NCI-H1930 (cell line): ENCODE data around the gene CEACAM19.
"Not testable (repeated sequence)": the region's sequence is repeated elsewhere in the genome, so short reads cannot be mapped to it uniquely, and the experiment has no call there.

Experiments
- DNase-seq, 2 experiments: peaks; one replicate each; lab custom pipeline; 2025; lab: John Stamatoyannopoulos, UW

The CEACAM19 gene

DNA sequence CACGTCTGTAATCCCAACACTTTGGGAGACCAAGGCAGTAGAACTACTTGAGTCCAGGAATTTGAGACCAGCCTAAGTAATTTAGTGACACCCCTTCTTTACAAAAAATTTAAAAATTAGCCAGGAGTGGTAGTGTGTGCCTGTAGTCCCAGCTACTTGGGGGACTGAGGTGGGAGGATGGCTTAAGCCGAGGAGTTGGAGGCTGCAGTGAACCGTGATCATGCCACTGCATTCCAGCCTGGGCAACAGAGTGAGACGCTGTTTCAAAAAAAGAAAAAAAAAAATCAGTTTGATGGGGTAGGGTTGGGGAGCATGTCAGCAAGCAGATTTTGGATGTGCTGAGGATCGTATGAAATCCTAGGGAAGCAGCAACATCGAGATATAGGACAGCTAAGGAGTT lies 4.2 kb downstream of the CEACAM19 start:
- DNase-seq: no peak

DNA sequence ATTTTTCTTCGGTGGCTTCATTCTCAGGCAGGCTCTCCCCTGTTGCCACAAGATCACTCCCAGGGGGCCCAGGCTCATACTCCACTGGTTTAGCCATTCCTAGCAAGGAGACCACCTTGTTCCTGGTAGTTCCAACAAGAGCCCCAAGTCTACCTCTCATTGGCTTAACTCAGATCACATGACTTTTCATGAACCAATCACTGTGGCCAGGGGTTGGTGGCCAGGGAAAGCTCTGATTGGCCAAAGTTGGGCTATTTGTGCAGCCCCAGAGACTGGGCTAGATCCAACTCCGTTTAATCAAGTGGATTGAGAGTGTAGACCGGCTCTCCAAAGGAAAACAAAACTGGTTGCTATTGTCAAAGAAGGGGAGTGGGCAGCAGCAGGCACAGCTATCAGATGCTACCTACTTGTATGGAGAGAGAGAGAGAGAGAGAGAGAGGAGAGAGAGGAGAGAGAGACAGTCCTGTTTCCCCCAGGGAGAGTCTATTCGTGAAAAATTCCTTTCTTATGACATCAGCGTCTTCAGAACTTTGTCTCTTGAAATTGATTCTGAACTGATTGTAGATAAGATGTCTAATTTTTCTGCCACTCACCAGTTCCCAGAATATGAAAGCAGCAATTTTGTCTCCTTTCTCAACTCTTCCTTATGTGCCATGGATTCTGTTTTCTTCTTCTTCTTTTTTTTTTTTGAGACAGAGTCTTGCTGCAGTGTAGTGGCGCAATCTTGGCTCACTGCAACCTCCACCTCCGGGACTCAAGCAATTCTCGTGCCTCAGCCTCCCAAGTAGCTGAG lies 5.9 kb downstream of the CEACAM19 start:
- no peak for DNase-seq

DNA sequence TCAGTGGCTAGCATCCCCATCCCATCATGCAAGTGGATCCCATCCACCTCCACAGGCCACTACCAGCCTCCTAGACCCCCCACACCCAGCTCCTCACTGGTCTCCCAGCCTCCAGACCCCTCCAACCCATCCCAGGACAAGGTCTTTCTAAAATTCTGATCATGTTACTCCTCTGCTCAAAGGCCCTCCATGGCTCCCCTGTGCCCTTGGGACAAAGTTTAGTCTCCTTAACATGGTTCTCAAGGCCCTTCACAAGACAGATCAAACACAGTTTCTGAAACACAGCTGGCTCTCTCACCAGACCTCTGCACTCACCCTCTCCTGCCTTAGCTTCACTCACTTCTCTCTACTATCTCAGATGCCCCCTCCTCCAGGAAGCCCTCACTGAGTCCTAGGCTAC lies 9.3 kb downstream of the CEACAM19 start:
- no peak for DNase-seq

DNA sequence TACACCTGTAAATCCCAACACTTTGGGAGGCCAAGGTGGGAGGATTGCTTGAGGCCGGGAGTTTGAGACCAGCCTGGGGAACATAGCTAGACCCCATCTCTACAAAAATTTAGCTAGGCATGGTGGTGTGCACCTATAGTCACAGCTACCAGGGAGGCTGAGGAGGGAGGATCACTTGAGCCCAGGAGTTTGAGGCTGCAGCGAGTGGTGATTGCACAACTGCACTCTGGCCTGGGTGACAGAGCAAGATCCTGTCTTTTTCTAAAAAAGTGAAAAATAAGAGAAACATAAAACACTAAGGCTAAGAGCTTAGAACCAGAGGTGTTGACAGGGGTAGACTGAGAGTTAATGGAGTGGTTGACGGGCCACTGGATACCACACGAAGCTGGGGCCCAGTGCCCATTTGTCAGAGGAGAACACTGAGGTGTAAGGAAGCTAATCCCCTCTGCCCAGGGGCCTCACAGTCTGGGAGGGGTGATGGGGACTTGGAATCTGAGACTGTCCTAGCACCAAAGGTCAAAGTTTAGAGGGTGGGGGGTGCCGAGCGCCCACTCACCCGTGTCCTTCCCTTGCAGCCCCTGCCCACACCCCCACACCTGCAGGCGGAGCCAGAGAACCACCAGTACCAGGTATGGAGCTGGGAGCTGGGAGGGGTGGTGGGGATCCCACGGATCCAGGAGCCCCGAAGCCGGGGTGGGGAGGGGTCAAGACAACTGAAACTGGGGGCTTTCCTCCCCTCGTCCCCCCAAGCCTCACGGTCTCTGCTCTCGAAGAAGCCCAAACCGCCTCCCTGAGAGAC lies 10.9 kb downstream of the CEACAM19 start:
- no peak for DNase-seq

DNA sequence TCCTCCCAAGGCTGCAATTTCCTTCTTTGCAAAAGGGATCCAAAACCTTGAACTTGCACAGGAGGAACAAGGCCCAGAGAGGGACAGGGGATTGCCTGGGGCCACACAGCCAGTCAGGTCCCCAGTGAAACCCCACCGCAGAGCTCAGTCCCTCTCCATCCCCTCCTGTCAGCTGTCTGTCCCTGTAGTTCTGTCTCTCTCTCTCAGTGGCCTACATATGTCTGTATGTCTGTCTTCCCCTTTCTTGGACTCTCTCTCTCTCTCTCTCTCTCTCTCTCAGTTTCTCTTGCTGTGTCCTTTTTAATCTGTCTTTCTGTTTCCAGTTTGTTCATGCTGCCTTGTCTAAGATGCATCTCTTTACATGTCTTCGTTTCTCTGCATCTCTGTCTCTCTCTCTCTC lies 11.5 kb downstream of the CEACAM19 start:
- no peak for DNase-seq

DNA sequence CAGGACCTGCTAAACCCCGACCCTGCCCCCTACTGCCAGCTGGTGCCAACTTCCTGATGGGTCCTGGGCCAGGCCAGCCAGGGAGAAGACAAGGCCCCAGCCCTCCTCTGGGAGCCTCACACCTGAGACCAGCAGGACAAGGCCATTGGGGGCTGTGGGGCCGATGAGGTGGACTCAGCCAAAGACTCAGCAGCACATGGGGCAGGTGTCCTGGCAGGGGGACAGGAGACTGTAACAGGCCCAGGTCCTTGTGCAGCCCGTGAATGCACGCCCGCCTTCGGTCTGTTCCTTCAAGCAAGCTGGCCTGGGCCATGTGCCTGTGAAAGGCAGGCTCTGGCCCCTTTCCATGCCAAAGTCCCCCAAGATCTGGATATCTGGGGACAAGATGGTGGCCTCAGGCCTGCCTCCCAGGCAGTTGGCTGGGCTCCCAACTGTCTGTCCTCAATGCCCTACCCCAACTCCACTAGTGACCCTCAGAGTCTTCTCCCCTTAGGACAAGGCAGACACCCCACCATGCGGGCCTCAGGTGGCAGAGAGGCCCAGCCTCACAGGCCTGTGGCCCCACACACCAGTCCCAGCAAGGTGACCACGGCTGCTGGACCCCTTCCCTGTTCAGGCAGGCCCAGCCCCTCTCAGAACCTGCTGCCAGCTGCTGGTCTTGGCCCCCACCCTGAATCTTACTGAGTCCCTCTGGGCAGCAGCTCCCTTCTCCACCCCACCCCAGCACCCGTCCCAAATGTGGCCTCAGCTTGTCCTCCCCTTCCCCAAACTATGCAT lies 12.3 kb downstream of the CEACAM19 start:
- DNase-seq: no peak

DNA sequence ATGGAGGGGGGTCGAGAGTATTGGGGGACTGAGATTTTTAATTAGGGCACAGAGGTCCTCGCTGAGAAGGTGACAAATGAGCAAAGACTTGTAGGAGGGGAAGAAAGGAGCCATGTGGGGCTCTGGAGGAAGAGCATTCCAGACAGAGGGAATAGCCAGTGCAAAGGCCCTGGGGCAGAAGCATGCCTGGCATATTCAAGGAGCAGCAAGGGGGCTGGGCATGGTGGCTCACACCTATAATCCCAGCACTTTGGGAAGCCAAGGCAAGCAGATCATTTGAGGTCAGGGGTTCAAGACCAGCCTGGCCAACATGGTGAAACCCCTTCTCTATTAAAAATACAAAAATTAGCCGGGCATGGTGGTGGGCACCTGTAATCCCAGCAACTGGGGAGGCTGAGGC lies 13.1 kb downstream of the CEACAM19 start:
- DNase-seq: not testable (repeated sequence)

DNA sequence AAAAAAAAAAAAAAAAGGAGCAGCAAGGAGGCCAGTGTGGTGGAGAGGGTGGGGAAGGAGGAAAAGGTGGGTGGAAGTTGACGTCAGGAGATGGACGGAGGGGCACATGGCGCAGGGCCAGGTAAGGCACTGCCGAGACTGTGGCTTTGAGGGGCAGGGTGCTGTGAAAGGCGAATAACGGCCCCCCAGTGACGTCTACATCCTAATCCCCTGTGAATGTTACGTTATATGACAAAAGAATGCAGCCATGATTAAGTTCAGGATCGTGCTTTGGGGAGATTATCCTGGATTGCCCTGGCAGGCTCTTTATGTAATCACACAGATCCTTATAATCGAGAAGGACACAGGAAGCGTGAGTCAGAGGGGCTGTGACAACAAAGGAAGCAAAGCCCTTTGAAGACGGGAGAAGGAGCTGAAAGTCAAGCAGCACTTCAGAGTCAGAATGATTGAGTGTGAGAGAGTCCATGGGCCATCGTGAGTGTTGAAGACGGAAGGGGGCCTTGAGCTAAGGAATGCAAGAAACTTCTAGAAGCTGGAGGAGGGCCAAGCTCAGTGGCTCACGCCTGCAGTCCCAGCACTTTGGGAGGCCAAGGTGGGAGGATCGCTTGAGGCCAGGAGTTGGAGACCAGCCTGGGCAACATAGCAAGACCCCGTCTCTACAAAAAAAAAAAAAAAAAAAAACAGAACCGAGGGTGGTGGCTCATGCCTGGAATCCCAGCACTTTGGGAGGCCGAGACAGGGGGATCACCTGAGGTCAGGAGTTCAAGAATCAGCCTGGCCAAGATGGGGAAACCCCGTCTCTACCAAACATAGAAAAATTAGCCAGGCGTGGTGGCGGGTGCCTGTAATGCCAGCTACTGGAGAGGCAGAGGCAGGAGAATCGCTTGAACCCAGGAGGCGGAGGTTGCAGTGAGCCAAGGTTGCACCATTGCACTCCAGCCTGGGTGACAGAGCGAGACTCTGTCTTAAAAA lies 13.9 kb downstream of the CEACAM19 start:
- DNase-seq: no peak

DNA sequence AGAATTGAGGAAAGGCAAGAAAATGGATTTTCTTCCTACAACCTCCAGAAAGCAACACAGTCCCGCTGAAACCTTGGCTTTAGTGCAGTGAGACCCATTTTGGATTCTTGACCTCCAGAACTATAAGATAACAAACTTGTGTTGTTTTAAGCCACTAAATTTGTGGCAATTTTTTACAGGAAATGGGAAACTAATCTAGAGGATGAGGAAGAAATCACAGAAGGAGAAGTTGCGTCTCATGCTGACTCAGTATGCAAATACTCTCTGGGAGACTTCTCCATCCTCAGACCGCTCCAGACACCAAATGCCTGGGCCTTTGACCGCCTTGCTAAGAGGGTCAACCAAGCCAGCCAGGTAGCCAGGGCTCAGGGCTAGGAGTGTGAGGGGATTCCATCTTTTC lies 14.6 kb downstream of the CEACAM19 start:
- DNase-seq: no peak

DNA sequence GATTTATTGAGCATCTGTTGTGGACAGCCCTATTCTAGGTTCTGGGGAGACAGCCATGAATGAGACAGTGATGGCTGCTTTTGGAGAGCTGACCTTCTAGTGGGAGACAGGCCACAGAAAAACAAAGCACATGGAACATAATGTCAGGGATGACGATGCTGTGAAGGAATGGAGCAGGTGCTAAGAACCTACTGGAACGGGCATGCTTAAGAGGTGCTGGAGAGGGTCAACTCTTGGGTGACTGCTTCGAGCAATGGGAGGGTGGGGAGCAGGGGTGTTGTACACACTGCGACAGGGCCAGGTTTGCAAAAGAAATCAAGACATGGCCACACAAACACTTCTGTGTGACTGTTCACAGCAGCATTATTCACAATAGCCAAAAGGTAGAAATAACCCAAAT lies 15.6 kb downstream of the CEACAM19 start:
- DNase-seq: no peak

DNA sequence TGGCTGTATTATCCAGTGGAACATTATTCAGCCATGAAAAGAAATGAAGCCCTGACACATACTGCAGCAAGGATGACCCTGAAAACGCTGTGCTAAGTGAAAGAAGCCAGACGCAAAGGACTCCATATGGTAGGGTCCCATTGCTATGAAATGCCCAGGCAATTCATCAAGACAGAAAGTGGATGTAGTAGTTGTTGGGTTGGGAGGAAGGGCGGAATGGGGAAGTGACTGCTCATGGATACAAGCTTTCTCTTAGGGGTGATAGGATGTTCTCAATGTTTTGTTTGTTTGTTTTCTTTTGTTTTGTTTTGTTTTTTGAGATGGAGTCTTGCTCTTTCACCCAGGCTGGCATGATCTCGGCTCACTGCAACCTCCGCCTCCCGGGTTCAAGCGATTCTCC lies 16.6 kb downstream of the CEACAM19 start:
- DNase-seq: no peak

DNA sequence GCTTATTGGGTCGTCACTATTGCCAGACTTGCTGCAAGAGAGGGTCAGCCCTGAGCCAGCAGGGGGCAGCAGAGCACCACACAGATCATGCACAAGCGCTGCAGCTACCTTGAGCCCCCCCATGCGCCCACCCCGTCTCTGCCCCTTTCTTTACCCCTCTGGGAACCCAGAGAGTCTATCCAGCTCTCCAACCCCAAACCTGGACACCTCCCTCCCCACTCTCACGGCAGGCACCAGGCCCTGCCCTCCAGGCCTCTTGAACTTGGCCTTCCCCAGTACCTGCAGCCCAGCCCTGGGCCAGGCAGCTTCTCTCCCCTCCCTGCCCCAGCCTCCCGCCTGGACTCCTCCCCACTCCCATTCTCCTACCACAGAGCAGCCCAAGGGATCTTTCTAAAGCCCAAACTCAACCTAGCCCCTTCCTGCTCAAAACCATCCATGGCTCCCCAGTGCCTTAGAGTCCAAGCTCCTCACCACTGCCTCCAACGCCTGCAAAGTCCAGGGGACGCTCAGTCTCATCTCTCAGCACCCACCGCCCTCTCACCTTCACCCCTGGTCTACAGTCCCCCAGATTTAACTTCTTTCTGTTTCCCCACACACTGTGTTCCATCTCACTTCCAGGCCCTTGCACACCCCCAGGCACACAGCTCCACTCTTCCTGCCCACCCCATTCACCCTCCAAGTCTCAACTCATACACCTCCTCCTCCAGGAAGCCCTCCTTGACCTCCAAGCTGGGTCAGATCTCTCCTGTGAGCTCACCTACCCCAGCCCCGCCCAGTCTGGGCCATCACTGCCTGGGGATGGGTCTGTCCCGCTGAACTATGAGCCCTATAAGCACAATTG lies 18.2 kb downstream of the CEACAM19 start:
- peak in 1 of 2 experiments; percentile 68 for DNase-seq

DNA sequence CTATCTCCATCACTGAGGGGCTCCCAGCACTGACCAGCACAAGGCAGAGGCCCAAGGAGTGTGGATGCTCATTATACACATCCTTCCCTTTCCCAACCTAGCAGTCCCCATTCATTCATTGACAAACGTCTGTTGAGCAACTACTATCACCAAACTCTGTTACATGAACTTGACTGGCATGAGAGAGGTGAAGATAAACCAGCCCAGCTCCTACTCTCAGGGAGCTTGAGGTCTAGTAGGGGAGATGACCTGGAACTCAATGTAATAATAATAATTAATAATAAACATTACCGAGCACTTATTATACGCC lies 18.8 kb downstream of the CEACAM19 start:
- DNase-seq: no peak

DNA sequence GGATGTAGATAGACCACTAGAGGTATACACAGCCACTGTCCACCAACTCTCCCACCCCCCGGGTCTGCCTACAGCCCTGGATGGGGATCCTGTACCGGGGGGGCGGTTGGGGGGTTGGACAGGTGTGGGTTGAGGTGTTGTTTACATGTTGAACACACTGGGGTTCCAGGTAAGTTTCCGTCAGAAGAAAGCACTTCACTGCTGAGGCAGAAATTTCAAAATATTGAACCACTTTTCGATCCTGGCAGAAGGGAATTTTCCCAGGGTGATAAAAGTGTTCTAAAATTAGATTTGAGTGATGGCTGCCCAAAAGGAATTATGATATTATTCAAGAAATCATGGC lies 21.1 kb downstream of the CEACAM19 start:
- DNase-seq: no peak

DNA sequence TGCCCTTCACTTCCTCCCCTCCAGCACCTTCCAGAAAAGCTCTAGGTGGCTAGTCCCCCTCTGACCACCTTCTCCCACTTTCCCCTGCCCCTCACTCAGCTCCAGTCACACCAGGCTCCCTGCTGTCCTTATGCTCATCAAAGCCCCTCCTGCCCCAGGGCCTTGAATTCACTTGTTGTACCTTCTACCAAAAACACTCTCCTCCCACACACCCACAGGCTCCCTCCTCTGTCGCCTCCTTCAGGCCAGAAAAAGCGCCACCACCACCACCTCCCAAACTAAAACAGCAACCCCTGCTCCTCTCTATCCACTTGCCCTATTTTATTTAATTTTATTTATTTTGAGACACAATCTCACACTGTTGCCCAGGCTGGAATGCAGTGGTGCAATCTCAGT lies 22.9 kb downstream of the CEACAM19 start:
- DNase-seq: no peak

DNA sequence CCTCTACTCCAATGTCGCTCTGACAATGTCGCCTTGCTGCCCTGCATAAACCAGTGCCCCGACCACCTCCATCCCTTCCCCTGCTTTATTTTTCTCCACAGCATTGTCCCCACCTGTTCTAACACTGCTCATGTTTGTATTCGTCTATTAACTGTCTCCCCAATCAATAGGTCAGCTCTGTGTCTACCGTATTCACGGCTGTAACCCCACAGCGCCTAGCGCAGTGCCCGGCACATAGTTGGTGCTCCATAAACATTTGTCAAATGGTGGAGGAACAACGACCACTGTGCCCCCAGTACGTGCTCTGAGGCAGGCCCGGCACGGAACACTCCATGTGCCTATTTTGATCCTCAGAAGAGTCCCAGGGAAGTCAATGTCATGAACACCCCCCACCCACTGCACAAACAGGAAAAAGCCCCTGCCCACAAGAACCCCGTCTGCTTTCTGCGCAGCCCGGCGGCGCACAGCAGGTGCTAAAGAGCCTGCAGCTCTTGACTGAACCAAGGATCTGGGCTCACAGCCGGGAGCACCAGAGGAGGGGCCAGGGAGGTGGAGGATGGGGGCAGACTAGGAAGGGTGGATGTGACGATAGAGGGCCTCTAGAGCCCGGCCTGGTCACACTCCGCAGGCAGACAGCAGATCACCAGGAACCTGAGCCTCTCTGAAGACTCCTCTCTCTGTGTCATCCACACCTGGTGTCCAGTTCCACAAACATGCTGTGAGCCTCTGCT lies 25.8 kb downstream of the CEACAM19 start:
- DNase-seq: no peak

DNA sequence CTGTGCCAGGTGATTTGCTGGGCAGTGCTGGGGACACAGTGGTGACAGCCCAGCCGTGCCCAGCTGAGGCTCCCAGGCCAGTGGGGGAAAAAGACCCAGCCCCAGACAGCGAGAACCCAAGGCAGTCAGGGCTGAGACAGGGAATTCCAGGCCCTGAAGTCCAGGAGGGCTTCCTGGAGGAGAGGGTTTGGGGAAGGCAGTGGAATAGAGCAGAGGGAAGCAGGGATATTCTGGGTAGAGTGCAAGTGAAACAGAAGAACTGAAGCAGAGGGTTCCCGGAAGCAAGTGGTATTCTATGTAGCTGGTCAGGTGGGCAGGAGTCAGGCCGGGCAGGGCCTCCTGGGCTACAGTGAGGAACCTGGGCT lies 26.4 kb downstream of the CEACAM19 start:
- no peak for DNase-seq

DNA sequence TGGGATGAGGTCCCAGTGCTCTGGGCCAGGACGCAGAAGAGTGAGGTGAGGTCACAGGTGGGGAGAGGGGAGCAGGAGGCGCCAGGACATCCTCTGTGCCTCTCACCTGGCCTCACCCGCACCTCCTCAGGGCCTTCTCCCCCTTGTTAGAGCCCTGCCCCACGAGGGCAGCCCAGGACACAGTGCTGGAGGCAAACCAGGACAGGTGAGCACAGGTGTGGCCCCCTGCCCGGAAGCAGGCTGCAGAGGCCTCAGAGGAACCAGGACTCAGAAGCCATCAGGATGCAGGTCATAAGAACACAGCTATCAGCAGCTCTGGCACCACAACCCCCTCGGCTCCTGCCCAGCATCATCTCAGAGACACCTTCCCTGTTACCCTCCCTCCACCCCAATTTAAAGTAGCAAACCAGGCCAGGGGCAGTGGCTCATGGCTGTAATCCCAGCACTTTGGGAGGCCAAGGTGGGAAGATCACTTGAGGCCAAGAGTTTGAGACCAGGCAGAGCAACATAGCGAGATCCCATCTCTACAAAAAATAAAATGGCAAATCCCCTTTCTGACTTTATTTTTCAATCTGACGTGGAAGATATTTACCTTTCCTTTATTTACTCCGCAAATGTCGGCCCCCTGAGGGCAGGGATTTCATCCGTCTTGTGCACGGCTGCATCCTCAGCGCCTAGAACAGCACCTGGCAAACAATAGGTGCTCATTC lies 27.4 kb downstream of the CEACAM19 start, which contains the start of gene CEACAM16:
Gene CEACAM16 (plus strand): TSS at position 660 of the 710 bp plus-strand sequence. CDS start 2,306 bp downstream, outside the sequence.
- no peak for DNase-seq

DNA sequence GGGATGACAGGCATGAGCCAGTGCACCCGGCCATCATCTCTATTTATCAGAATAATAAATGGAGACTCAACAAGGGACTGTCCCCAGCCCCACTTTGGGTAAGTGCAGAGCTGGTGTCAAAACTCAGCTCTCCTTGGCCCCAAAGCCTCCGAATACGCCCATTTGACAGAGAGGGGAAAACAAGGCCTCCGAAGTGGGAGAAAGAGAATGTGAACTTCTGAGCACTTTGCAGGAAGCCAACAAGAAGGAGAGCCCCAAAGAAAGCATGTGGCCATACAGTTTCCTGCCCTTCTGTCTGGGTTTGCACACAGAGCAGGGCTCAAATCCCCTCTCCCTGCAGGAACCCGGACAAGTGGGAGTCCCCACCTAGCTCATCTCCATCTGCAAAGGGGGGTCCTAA lies 29.3 kb downstream of the CEACAM19 start:
- DNase-seq: no peak
